GM19035 (cell line): Measurements from ENCODE around the gene PACS1.

Source experiments
- ATAC-seq: cut with Tn5 transposase; IDR thresholded peaks from one replicate; pipeline ENCODE4 v1.9.1; 2021; ENCODE audit not compliant: unreplicated experiment

PACS1 gene

GRCh38 chr11:66178871-66179270 lies 108.8 kb downstream of the PACS1 start:
- no peak for ATAC-seq

GRCh38 chr11:66181632-66182315 lies 111.7 kb downstream of the PACS1 start:
- ATAC-seq: no peak

GRCh38 chr11:66183494-66184048 lies 113.5 kb downstream of the PACS1 start:
- no peak for ATAC-seq

- no peak for ATAC-seq
These were observed 114.7 kb downstream of the PACS1 start for GRCh38 chr11:66184728-66185127.

GRCh38 chr11:66186470-66186869 lies 116.4 kb downstream of the PACS1 start:
- no peak for ATAC-seq

- no peak for ATAC-seq
These were observed 117.4 kb downstream of the PACS1 start for GRCh38 chr11:66187453-66187852.

GRCh38 chr11:66188580-66188979 lies 118.5 kb downstream of the PACS1 start:
- no peak for ATAC-seq

GRCh38 chr11:66189031-66189745 lies 119.1 kb downstream of the PACS1 start:
- ATAC-seq: no peak

- ATAC-seq: no peak
These were observed 120.7 kb downstream of the PACS1 start for GRCh38 chr11:66190786-66191185.

- ATAC-seq: no peak
These were observed 122.2 kb downstream of the PACS1 start for GRCh38 chr11:66192181-66192863.

- no peak for ATAC-seq
These were observed 124.3 kb downstream of the PACS1 start for GRCh38 chr11:66194391-66194790.

GRCh38 chr11:66195867-66196266 lies 125.8 kb downstream of the PACS1 start:
- ATAC-seq: no peak

GRCh38 chr11:66203847-66204246 lies 133.8 kb downstream of the PACS1 start:
- ATAC-seq: no peak

GRCh38 chr11:66204412-66204811 lies 134.3 kb downstream of the PACS1 start:
- ATAC-seq: no peak

GRCh38 chr11:66207816-66208215 lies 137.7 kb downstream of the PACS1 start:
- no peak for ATAC-seq

- ATAC-seq: no peak
These were observed 141.0 kb downstream of the PACS1 start for GRCh38 chr11:66211100-66211499.

- ATAC-seq: no peak
These were observed 146.8 kb downstream of the PACS1 start for GRCh38 chr11:66216911-66217310.

- no peak for ATAC-seq
These were observed 148.0 kb downstream of the PACS1 start for GRCh38 chr11:66218036-66218435.

GRCh38 chr11:66218846-66219620 lies 149.0 kb downstream of the PACS1 start:
- no peak for ATAC-seq

- ATAC-seq: no peak
These were observed 149.9 kb downstream of the PACS1 start for GRCh38 chr11:66219846-66220565.
